WTC11 (cell line): ENCODE measurements around the gene GTF2H4. TPM values are rescaled to one million over a fixed set of nuclear protein-coding genes. Genes with fewer than 3 reads are reported as not detected.

Experiments used
- AFF4 ChIP-seq: sonication (generic); formaldehyde crosslinking; IDR thresholded peaks from 2 replicates; pipeline ENCODE4 v1.8.1; 2023; ENCODE audit warnings: mild to moderate bottlenecking, missing genetic modification reagents, borderline replicate concordance
- CREB1 ChIP-seq: sonication (generic); formaldehyde crosslinking; IDR thresholded peaks from 2 replicates; pipeline ENCODE4 v1.8.0; 2023; ENCODE audit warnings: mild to moderate bottlenecking, missing genetic modification reagents
- CREM ChIP-seq: sonication (generic); formaldehyde crosslinking; IDR thresholded peaks from 2 replicates; pipeline ENCODE4 v1.8.1; 2022; ENCODE audit warnings: mild to moderate bottlenecking, missing genetic modification reagents, moderate library complexity
- CTCF ChIP-seq: fragments of 200-600 bp; IDR thresholded peaks from 2 replicates; pipeline ENCODE4 v1.8.0; 2022; ENCODE audit warnings: antibody characterized with exemption
- E2F5 ChIP-seq: sonication (generic); formaldehyde crosslinking; IDR thresholded peaks from 2 replicates; pipeline ENCODE4 v1.8.1; 2022; ENCODE audit warnings: mild to moderate bottlenecking, moderate library complexity, missing genetic modification reagents
- ESRRA ChIP-seq: sonication (generic); formaldehyde crosslinking; IDR thresholded peaks from 2 replicates; pipeline ENCODE4 v1.8.1; 2022; ENCODE audit warnings: mild to moderate bottlenecking, missing genetic modification reagents, borderline replicate concordance
- FOXP4 ChIP-seq: sonication (generic); formaldehyde crosslinking; IDR thresholded peaks from 2 replicates; pipeline ENCODE4 v1.8.0; 2022; ENCODE audit warnings: mild to moderate bottlenecking, missing genetic modification reagents
- IRF2 ChIP-seq: sonication (generic); formaldehyde crosslinking; IDR thresholded peaks from 2 replicates; pipeline ENCODE4 v1.8.0; 2022; ENCODE audit warnings: low read depth, missing genetic modification reagents, borderline replicate concordance
- JAZF1 ChIP-seq: fragments of 250-450 bp; sonication (Bioruptor Pico); IDR thresholded peaks from 2 replicates; pipeline ENCODE4 v1.9.0; 2021; ENCODE audit warnings: moderate library complexity, mild to moderate bottlenecking, inconsistent platforms
- JUN ChIP-seq: sonication (generic); formaldehyde crosslinking; IDR thresholded peaks from 2 replicates; pipeline ENCODE4 v1.8.0; 2023; ENCODE audit warnings: mild to moderate bottlenecking, missing genetic modification reagents
- MLX ChIP-seq: sonication (generic); formaldehyde crosslinking; IDR thresholded peaks from 2 replicates; pipeline ENCODE4 v1.8.1; 2023; ENCODE audit warnings: mild to moderate bottlenecking, missing genetic modification reagents, moderate library complexity
- NFE2L1 ChIP-seq: sonication (generic); formaldehyde crosslinking; IDR thresholded peaks from 2 replicates; pipeline ENCODE4 v1.8.1; 2023; ENCODE audit warnings: missing genetic modification reagents
- NFYB ChIP-seq: sonication (generic); formaldehyde crosslinking; conservative IDR thresholded peaks from 2 replicates; pipeline ENCODE4 v1.8.0; 2022; ENCODE audit warnings: low read depth, missing genetic modification reagents
- PRDM15 ChIP-seq: sonication (generic); formaldehyde crosslinking; IDR thresholded peaks from 2 replicates; pipeline ENCODE4 v1.8.0; 2022; ENCODE audit warnings: missing genetic modification reagents
- PRRX2 ChIP-seq: fragments of 250-450 bp; sonication (Bioruptor Pico); IDR thresholded peaks from 2 replicates; pipeline ENCODE4 v1.8.0; 2021; ENCODE audit warnings: mild to moderate bottlenecking
- RORB ChIP-seq: fragments of 250-450 bp; sonication (Bioruptor Pico); IDR thresholded peaks from 2 replicates; pipeline ENCODE4 v1.9.0; 2021; ENCODE audit warnings: mild to moderate bottlenecking
- SMAD4 ChIP-seq: sonication (generic); formaldehyde crosslinking; IDR thresholded peaks from 2 replicates; pipeline ENCODE4 v1.8.0; 2022; ENCODE audit warnings: mild to moderate bottlenecking, missing genetic modification reagents
- STAT6 ChIP-seq: sonication (generic); formaldehyde crosslinking; conservative IDR thresholded peaks from 2 replicates; pipeline ENCODE4 v1.8.1; 2023; ENCODE audit warnings: mild to moderate bottlenecking, low read depth, missing genetic modification reagents, moderate library complexity
- TEAD1 ChIP-seq: sonication (generic); formaldehyde crosslinking; IDR thresholded peaks from 2 replicates; pipeline ENCODE4 v1.8.0; 2022; ENCODE audit warnings: mild to moderate bottlenecking, missing genetic modification reagents
- USF2 ChIP-seq: sonication (generic); formaldehyde crosslinking; IDR thresholded peaks from 2 replicates; pipeline ENCODE4 v1.8.1; 2023; ENCODE audit warnings: mild to moderate bottlenecking, missing genetic modification reagents, moderate library complexity
- ZMAT4 ChIP-seq: fragments of 250-450 bp; sonication (Bioruptor Pico); IDR thresholded peaks from 2 replicates; pipeline ENCODE4 v1.9.0; 2021; ENCODE audit warnings: mild to moderate bottlenecking
- ZNF396 ChIP-seq: fragments of 250-450 bp; sonication (Bioruptor Pico); IDR thresholded peaks from 2 replicates; pipeline ENCODE4 v1.8.0; 2021; ENCODE audit warnings: mild to moderate bottlenecking, moderate library complexity, borderline replicate concordance
- total RNA-seq: library from RNA; stranded (reverse); gene quantifications from 3 replicates; pipeline ENCODE4 v1.2.3, GENCODE V29; 2021

The GTF2H4 gene
- total RNA-seq, 1 experiment from 2014 or later, result 49.2 TPM

GRCh38 chr6:30942338-30943060 lies 34.5 kb downstream of the GTF2H4 start (continued):
- TF ChIP-seq FOXP4 (CRISPR knock-in tag) (no peak), RORB (CRISPR knock-in tag) (no peak), AFF4 (CRISPR knock-in tag) (no peak), TEAD1 (CRISPR knock-in tag) (peak; percentile 81; the same call in 1 of the 2 replicates), CTCF (peak; percentile 36; the same call in 1 of the 2 replicates), ESRRA (CRISPR knock-in tag) (no peak), NFYB (no peak), JAZF1 (no peak), PRRX2 (CRISPR knock-in tag) (0 out of 2 replicates have a peak, but pooled peaks have one; percentile 34), E2F5 (no peak), MLX (CRISPR knock-in tag) (no peak), STAT6 (CRISPR knock-in tag) (no peak), IRF2 (CRISPR knock-in tag) (no peak), SMAD4 (CRISPR knock-in tag) (no peak), JUN (CRISPR knock-in tag) (no peak), PRDM15 (CRISPR knock-in tag) (no peak), ZMAT4 (no peak), CREB1 (CRISPR knock-in tag) (no peak), ZNF396 (no peak), CREM (CRISPR knock-in tag) (no peak), NFE2L1 (CRISPR knock-in tag) (no peak), USF2 (peak; percentile 50)
